H9 (cell line): Measurements from ENCODE around the gene CAPSL. TPM values are rescaled to one million over a fixed set of nuclear protein-coding genes. Genes with fewer than 3 reads are reported as not detected.

ENCODE experiments used
- DNase-seq: peaks from one replicate; pipeline ENCODE4 v3.0.0-alpha.2; 2017
- H2AFZ ChIP-seq: one replicate; pipeline ENCODE4 v1.6.1; 2013; ENCODE audit warnings: mild to moderate bottlenecking, low read length, control low read depth, moderate library complexity
- H2AK5ac ChIP-seq: 2 replicates; pipeline ENCODE4 v1.6.1; 2013; ENCODE audit warnings: low read length, control low read depth, mixed read lengths; ENCODE audit not compliant: insufficient read length
- H2BK120ac ChIP-seq: one replicate; pipeline ENCODE4 v1.6.1; 2013; ENCODE audit warnings: low read depth, mild to moderate bottlenecking, low read length, control low read depth, inconsistent platforms; ENCODE audit not compliant: poor library complexity, severe bottlenecking
- H2BK12ac ChIP-seq: 2 replicates; pipeline ENCODE4 v1.6.1; 2013; ENCODE audit warnings: low read length, control low read depth, mixed read lengths, low read depth; ENCODE audit not compliant: insufficient read length
- H2BK15ac ChIP-seq: 2 replicates; pipeline ENCODE4 v1.6.1; 2013; ENCODE audit warnings: low read depth, low read length, control low read depth
- H2BK20ac ChIP-seq: one replicate; pipeline ENCODE4 v1.6.1; 2013; ENCODE audit warnings: low read depth, mild to moderate bottlenecking, low read length, control low read depth, inconsistent platforms; ENCODE audit not compliant: poor library complexity, severe bottlenecking
- H2BK5ac ChIP-seq: 2 replicates; pipeline ENCODE4 v1.6.1; 2013; ENCODE audit warnings: low read length, control low read depth, mixed read lengths; ENCODE audit not compliant: insufficient read length
- H3K14ac ChIP-seq: 2 replicates; pipeline ENCODE4 v1.6.1; 2013; ENCODE audit warnings: low read length, control low read depth; ENCODE audit not compliant: insufficient read depth
- H3K18ac ChIP-seq: 2 replicates; pipeline ENCODE4 v1.6.1; 2013; ENCODE audit warnings: low read depth, mild to moderate bottlenecking, mixed read lengths, low read length, control low read depth; ENCODE audit not compliant: insufficient read length
- H3K23ac ChIP-seq: 2 replicates; pipeline ENCODE4 v1.6.1; 2013; ENCODE audit warnings: low read length, control low read depth, mixed read lengths, low read depth; ENCODE audit not compliant: insufficient read length
- H3K23me2 ChIP-seq: 2 replicates; pipeline ENCODE4 v1.6.1; 2013; ENCODE audit warnings: low read depth, mild to moderate bottlenecking, mixed read lengths, low read length, control low read depth; ENCODE audit not compliant: insufficient read length, poor library complexity, severe bottlenecking
- H3K27ac ChIP-seq: 2 replicates; pipeline ENCODE4 v1.5.1; 2013; ENCODE audit warnings: low read length, control low read depth, mixed read lengths, low read depth; ENCODE audit not compliant: insufficient read length
- H3K27me3 ChIP-seq: 2 replicates; pipeline ENCODE4 v1.6.1; 2013; ENCODE audit warnings: low read length, control low read depth, inconsistent platforms; ENCODE audit not compliant: insufficient read depth
- H3K4ac ChIP-seq: 2 replicates; pipeline ENCODE4 v1.6.1; 2013; ENCODE audit warnings: low read depth, mild to moderate bottlenecking, control low read depth, inconsistent platforms, low read length, moderate library complexity
- H3K4me1 ChIP-seq: 2 replicates; pipeline ENCODE4 v1.6.1; 2013; ENCODE audit warnings: low read length, control low read depth, inconsistent platforms; ENCODE audit not compliant: insufficient read depth
- H3K4me2 ChIP-seq: 2 replicates; pipeline ENCODE4 v1.6.1; 2013; ENCODE audit warnings: low read length, control low read depth, mixed read lengths; ENCODE audit not compliant: insufficient read length, insufficient read depth
- H3K56ac ChIP-seq: 2 replicates; pipeline ENCODE4 v1.6.1; 2013; ENCODE audit warnings: low read depth, mild to moderate bottlenecking, mixed read lengths, low read length, control low read depth; ENCODE audit not compliant: insufficient read length
- H3K79me1 ChIP-seq: 2 replicates; pipeline ENCODE4 v1.6.1; 2013; ENCODE audit warnings: low read depth, mild to moderate bottlenecking, moderate library complexity, low read length, control low read depth, inconsistent platforms; ENCODE audit not compliant: insufficient read depth, poor library complexity, severe bottlenecking
- H3K79me2 ChIP-seq: 2 replicates; pipeline ENCODE4 v1.6.1; 2013; ENCODE audit warnings: low read length, control low read depth, inconsistent platforms; ENCODE audit not compliant: insufficient read depth
- H3K9ac ChIP-seq: 2 replicates; pipeline ENCODE4 v1.6.1; 2013; ENCODE audit warnings: low read length, control low read depth, mixed read lengths; ENCODE audit not compliant: insufficient read length; ENCODE audit errors: extremely low read depth
- H3K9me3 ChIP-seq: one replicate; pipeline ENCODE4 v1.6.1; 2013; ENCODE audit warnings: low read depth, low read length, inconsistent platforms; ENCODE audit not compliant: control insufficient read depth
- H3T11ph ChIP-seq: one replicate; pipeline ENCODE4 v1.6.1; 2013; ENCODE audit warnings: mild to moderate bottlenecking, low read length, control low read depth, inconsistent platforms
- H4K20me1 ChIP-seq: one replicate; pipeline ENCODE4 v1.6.1; 2013; ENCODE audit not compliant: control insufficient read depth, insufficient read length, insufficient read depth
- H4K5ac ChIP-seq: 2 replicates; pipeline ENCODE4 v1.6.1; 2013; ENCODE audit warnings: low read depth, mild to moderate bottlenecking, mixed read lengths, low read length, control low read depth; ENCODE audit not compliant: insufficient read length
- H4K8ac ChIP-seq: replicated peaks from 2 replicates; pipeline ENCODE4 v1.6.1; 2013; ENCODE audit warnings: low read length, control low read depth, mixed read lengths, low read depth; ENCODE audit not compliant: insufficient read length
- H4K91ac ChIP-seq: 2 replicates; pipeline ENCODE4 v1.6.1; 2013; ENCODE audit warnings: low read depth, mild to moderate bottlenecking, moderate library complexity, mixed read lengths, low read length, control low read depth; ENCODE audit not compliant: insufficient read length
- H3K27ac Mint-ChIP-seq, 3 experiments: 2 replicates in 2 of 3; 3 replicates in 1 of 3; pipeline ENCODE4 v1.8.0; 2020 to 2021; ENCODE audit warnings: mixed read lengths in 3 of 3, mild to moderate bottlenecking in 1 of 3, moderate library complexity in 1 of 3
- H3K27me3 Mint-ChIP-seq: 2 replicates; pipeline ENCODE4 v1.8.0; 2021; ENCODE audit warnings: low read depth, mild to moderate bottlenecking, moderate library complexity, mixed read lengths
- H3K36me3 Mint-ChIP-seq, 3 experiments: 2 replicates in 2 of 3; 3 replicates in 1 of 3; pipeline ENCODE4 v1.8.0; 2020 to 2021; ENCODE audit warnings: low read depth in 3 of 3, mixed read lengths in 3 of 3; ENCODE audit not compliant: insufficient read depth in 1 of 3
- H3K4me1 Mint-ChIP-seq, 2 experiments: 2 replicates each; pipeline ENCODE4 v1.8.0; 2020; ENCODE audit warnings: mixed read lengths in 2 of 2
- H3K4me3 Mint-ChIP-seq, 2 experiments: 2 replicates in 1 of 2; 3 replicates in 1 of 2; pipeline ENCODE4 v1.8.0; 2020 to 2021; ENCODE audit warnings: mild to moderate bottlenecking in 2 of 2, mixed read lengths in 2 of 2, moderate library complexity in 1 of 2
- H3K9me3 Mint-ChIP-seq, 2 experiments: 2 replicates in 1 of 2; 3 replicates in 1 of 2; pipeline ENCODE4 v1.8.0; 2020; ENCODE audit warnings: mild to moderate bottlenecking in 2 of 2, mixed read lengths in 2 of 2, moderate library complexity in 1 of 2
- CTCF ChIP-seq: fragments of 200-600 bp; sonication (generic); conservative IDR thresholded peaks from 3 replicates; pipeline ENCODE4 v1.8.0; 2021; ENCODE audit warnings: antibody characterized with exemption, mild to moderate bottlenecking
- WGBS: extraction: QIAGEN DNeasy Blood & Tissue Kit; methylation state at CpG from one replicate; pipeline ENCODE4 v1.1.7; 2013; ENCODE audit warnings: missing lambda C conversion rate, low lambda C conversion rate, mixed read lengths; ENCODE audit not compliant: insufficient read length; ENCODE audit errors: extremely low coverage; 5-methylcytosine and 5-hydroxymethylcytosine counted together
- total RNA-seq: library from RNA; stranded (reverse); gene quantifications from 2 replicates; pipeline ENCODE4 v1.2.1, GENCODE V29; 2021

Gene CAPSL
- total RNA-seq, 1 experiment from 2014 or later, result not detected

- Histone ChIP-seq H2BK12ac (no peak overlapping the region), H3K23me2 (no peaks in the 10 kb centered on the region), H2AK5ac (no peak overlapping the region), H3K4me2 (no peak overlapping the region), H3T11ph (no peak overlapping the region), H2BK5ac (no peak overlapping the region), H3K27ac (no peak overlapping the region), H3K79me1 (no peaks in the 10 kb centered on the region), H4K5ac (no peak overlapping the region), H4K20me1 (no peaks in the 10 kb centered on the region), H3K9me3 (no peaks in the 10 kb centered on the region), H3K4ac (no peak overlapping the region), H3K23ac (no peak overlapping the region), H2AFZ (no peak overlapping the region), H3K18ac (no peak overlapping the region), H2BK120ac (no peak overlapping the region), H3K79me2 (no peaks in the 10 kb centered on the region), H3K14ac (no peak overlapping the region), H2BK20ac (no peak overlapping the region), H3K9ac (no peak overlapping the region), H4K8ac (no peak overlapping the region), H3K4me1 (peaks cover 8% of the 10 kb centered on the region; the same call in 1 of the 2 replicates), H2BK15ac (no peak overlapping the region), H3K27me3 (no peaks in the 10 kb centered on the region), H3K56ac (no peak overlapping the region), H4K91ac (no peak overlapping the region)
- H3K4me1 Mint-ChIP-seq, result peaks cover 22 to 34% of the 10 kb centered on the region in 2 experiments
- no peak for TF ChIP-seq CTCF
- no peak for DNase-seq
- no peaks in the 10 kb centered on the region for H3K36me3 Mint-ChIP-seq
- H3K27me3 Mint-ChIP-seq, result peaks cover 3% of the 10 kb centered on the region
- H3K9me3 Mint-ChIP-seq, result peaks cover 2 to 3% of the 10 kb centered on the region in 2 experiments; a peak in 3 of 5 replicates
- WGBS, result no CpG with 5 or more reads among the region's 1 CpG
- H3K27ac Mint-ChIP-seq, result no peak overlapping the region
- no peak overlapping the region for H3K4me3 Mint-ChIP-seq
These were observed 76.7 kb downstream of the CAPSL start for GRCh38 chr5:35861718-35862117.
